ENCODE results near the gene SND1.

The SND1 gene

DNA sequence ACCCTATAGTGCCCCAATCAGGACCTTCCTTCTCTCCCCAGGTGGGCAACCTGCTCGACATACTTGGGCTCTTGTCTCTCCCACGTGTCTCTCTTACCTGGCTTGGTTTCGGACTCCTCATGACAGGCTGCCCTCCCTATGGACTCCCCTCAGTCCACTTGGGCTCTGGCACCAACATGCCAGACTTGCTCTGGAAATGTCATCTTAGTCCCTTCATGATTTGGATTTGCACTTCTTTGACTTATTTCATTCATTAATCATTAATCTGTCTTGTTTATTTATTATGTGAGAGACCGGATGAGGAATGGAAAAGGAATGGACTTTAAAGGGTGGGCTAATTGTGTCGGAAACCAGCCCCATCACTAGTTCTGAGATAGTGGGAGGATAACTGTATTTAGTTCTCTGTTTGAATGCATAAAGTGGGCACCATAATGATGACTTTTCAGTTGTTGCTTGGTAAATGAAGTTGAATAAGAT is 108.0 kb downstream of the SND1 start:
- Histone ChIP-seq H3K4me1 (ENCODE audit: insufficient read depth, low read length) (no peaks in the 10 kb centered on the region), H3K36me3 (ENCODE audit: insufficient read depth, low read length) (no peaks in the 10 kb centered on the region), H3K9me3 (ENCODE audit: low read length) (no peaks in the 10 kb centered on the region), H3K27ac (ENCODE audit: low read depth, low read length) (no peak overlapping the region), H3K27me3 (ENCODE audit: control insufficient read depth in 1 of 2, insufficient read depth in 2 of 2, low read length in 2 of 2) (no peaks in the 10 kb centered on the region), H3K9ac (ENCODE audit: low read length) (no peak overlapping the region), H3K4me3 (ENCODE audit: low read depth in 1 of 2, low read length in 2 of 2) (no peak overlapping the region)

DNA sequence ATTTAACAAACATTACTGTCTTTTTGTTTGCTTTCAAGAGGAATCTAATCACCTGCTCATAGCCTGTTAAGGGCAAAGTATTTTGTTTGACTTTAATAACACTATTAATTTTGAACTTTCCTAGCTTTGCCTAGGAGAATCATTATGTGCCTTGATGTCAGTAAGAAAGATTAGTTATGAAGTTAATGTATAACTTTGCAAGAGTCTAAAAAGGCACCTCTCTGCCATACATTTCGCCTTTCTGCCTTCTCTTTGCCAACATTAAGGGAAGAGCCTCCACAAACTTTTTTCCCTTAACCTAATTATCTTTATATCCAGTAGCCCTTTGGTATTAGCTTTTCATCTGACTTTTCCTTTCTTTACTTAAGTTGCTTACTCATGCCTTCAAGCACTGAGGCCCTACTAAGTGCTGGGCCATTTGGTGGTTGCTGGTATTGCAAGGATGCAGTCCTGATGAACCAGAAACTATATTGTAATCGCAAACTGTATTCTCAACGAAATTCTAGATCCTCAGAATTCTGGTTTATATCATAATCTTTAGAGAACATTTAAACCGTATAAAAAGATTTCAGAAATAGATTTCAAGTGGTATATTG is 108.5 kb downstream of the SND1 start:
- H3K27ac ChIP-seq (ENCODE audit: low read depth, low read length), result no peak overlapping the region
- no peak overlapping the region for H3K9ac ChIP-seq (ENCODE audit: low read length)
- H3K36me3 ChIP-seq (ENCODE audit: insufficient read depth, low read length), result no peaks in the 10 kb centered on the region
- no peaks in the 10 kb centered on the region for H3K27me3 ChIP-seq (ENCODE audit: control insufficient read depth in 1 of 2, insufficient read depth in 2 of 2, low read length in 2 of 2)
- H3K9me3 ChIP-seq (ENCODE audit: low read length), result no peaks in the 10 kb centered on the region
- H3K4me3 ChIP-seq (ENCODE audit: low read depth in 1 of 2, low read length in 2 of 2), result no peak overlapping the region
- H3K4me1 ChIP-seq (ENCODE audit: insufficient read depth, low read length), result no peaks in the 10 kb centered on the region

DNA sequence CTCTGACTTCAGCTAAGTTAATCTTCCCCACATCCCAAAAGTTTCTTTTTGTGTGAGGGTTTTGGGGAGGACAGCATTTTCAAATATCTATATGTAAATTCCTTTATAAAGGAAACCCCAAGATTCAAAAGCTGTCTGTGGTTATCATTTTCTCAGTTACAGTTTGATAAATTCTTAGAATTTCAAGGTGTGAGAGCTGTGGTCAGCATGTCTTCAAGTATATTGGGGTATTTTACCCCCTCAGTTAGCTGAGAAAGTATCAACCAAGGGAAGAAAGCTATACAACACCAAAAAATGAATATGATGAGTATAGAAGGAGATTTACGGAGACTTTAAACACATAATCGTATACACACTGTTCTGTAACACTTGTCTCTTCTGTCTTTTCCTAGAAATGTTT is 109.2 kb downstream of the SND1 start:
- H3K36me3 ChIP-seq (ENCODE audit: insufficient read depth, low read length), result no peaks in the 10 kb centered on the region
- H3K9ac ChIP-seq (ENCODE audit: low read length), result no peak overlapping the region
- no peaks in the 10 kb centered on the region for H3K27me3 ChIP-seq (ENCODE audit: control insufficient read depth in 1 of 2, insufficient read depth in 2 of 2, low read length in 2 of 2)
- no peaks in the 10 kb centered on the region for H3K9me3 ChIP-seq (ENCODE audit: low read length)
- no peak overlapping the region for H3K27ac ChIP-seq (ENCODE audit: low read depth, low read length)
- H3K4me1 ChIP-seq (ENCODE audit: insufficient read depth, low read length), result no peaks in the 10 kb centered on the region
- H3K4me3 ChIP-seq (ENCODE audit: low read depth in 1 of 2, low read length in 2 of 2), result no peak overlapping the region

DNA sequence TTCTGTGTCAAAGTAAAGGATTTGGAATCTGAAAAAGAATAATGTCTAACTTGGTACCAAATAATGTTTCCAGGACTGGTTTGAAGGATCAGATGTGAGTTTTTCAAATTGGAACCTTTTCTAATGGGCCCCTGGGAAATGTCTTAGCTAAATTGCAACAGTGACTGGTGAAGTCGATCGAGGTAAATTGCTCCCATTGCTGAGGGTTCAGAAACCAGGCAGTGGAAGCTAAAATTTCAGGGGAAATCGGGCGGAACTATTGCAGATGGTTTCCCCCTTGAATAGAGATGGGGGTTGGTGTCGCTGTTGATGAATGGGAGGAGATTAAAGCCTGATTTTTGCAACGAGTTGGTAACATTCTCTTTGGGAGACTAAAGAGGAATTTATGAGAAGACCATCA is 112.7 kb downstream of the SND1 start:
- Histone ChIP-seq H3K27me3 (ENCODE audit: control insufficient read depth in 1 of 2, insufficient read depth in 2 of 2, low read length in 2 of 2) (no peaks in the 10 kb centered on the region), H3K27ac (ENCODE audit: low read depth, low read length) (no peak overlapping the region), H3K4me1 (ENCODE audit: insufficient read depth, low read length) (peaks cover 14% of the 10 kb centered on the region), H3K36me3 (ENCODE audit: insufficient read depth, low read length) (no peaks in the 10 kb centered on the region), H3K4me3 (ENCODE audit: low read depth in 1 of 2, low read length in 2 of 2) (no peak overlapping the region), H3K9ac (ENCODE audit: low read length) (no peak overlapping the region), H3K9me3 (ENCODE audit: low read length) (no peaks in the 10 kb centered on the region)

DNA sequence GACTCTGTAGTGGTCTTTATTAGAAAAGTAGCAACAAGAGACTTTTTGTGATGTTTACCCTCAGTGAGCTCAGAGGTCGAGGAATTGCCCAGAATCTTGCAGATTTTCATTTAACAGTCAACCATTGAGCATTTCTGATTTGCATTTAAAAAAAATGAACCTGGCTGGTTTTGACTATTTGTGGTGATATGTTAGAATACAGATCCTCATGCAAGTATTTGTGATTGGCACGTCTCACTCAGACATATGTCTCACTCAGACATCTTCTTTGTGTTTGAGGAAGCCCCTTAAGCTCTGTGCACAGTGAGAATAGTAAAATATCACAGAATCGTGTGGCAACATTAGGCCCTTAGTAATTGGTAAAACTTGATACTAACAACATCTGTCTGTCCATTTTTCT is 113.2 kb downstream of the SND1 start:
- Histone ChIP-seq H3K27me3 (ENCODE audit: control insufficient read depth in 1 of 2, insufficient read depth in 2 of 2, low read length in 2 of 2) (no peaks in the 10 kb centered on the region), H3K4me3 (ENCODE audit: low read depth in 1 of 2, low read length in 2 of 2) (no peak overlapping the region), H3K36me3 (ENCODE audit: insufficient read depth, low read length) (no peaks in the 10 kb centered on the region), H3K9ac (ENCODE audit: low read length) (no peak overlapping the region), H3K4me1 (ENCODE audit: insufficient read depth, low read length) (peaks cover 14% of the 10 kb centered on the region), H3K9me3 (ENCODE audit: low read length) (no peaks in the 10 kb centered on the region), H3K27ac (ENCODE audit: low read depth, low read length) (no peak overlapping the region)

DNA sequence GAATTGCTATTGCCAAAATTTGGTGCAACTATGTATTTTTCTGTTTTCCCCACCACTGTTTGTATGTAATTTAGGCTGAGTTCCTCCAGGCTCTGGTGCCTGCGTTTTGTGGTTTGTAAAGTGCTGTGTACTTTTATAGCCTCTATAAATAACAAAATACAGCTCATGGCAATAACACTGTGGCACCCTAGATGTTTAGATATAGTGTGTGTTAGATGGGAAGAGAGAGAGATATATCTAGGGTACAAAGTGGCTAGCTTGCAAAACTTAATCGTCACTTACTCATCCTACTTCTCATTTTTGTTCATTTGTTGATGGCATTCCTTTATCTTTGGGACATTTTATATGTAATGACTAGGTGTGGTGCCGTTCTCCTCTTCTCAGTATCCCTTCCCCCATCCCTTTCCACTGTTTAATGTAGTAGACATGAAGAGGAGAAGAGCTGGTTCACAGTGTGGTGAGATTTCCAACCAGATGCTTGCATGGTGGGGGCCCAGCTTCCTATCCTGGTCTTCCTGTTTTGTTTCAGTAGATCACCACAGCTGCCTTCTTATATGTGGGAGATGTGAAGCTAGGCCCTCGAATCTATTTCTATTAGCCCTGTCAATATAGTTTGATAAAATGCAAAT is 115.0 kb downstream of the SND1 start:
- Histone ChIP-seq H3K9me3 (ENCODE audit: low read length) (no peaks in the 10 kb centered on the region), H3K4me3 (ENCODE audit: low read depth in 1 of 2, low read length in 2 of 2) (no peak overlapping the region), H3K27me3 (ENCODE audit: control insufficient read depth in 1 of 2, insufficient read depth in 2 of 2, low read length in 2 of 2) (no peaks in the 10 kb centered on the region), H3K9ac (ENCODE audit: low read length) (no peak overlapping the region), H3K27ac (ENCODE audit: low read depth, low read length) (no peak overlapping the region), H3K36me3 (ENCODE audit: insufficient read depth, low read length) (no peaks in the 10 kb centered on the region), H3K4me1 (ENCODE audit: insufficient read depth, low read length) (peaks cover 21% of the 10 kb centered on the region)

DNA sequence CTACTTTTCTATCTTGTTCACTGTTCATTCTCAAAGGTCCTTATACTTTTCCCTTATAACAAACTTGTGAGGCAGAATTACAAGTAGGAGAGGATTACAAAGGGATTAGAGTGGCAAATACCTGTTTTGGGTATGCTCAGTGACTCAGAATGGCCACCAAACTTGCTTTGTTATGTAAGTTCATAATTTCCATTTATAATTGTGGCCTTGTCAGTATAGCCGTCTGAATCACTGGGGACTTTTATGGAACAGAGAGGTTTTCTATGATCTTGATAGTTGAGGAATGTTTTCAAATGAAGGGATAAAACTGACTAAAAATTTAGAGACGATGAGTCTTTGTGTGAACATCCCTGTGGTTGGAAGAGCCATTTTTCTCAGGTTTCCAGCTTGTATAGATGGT is 116.2 kb downstream of the SND1 start:
- Histone ChIP-seq H3K9me3 (ENCODE audit: low read length) (no peaks in the 10 kb centered on the region), H3K4me1 (ENCODE audit: insufficient read depth, low read length) (peaks cover 21% of the 10 kb centered on the region), H3K27ac (ENCODE audit: low read depth, low read length) (no peak overlapping the region), H3K27me3 (ENCODE audit: control insufficient read depth in 1 of 2, insufficient read depth in 2 of 2, low read length in 2 of 2) (no peaks in the 10 kb centered on the region), H3K4me3 (ENCODE audit: low read depth in 1 of 2, low read length in 2 of 2) (no peak overlapping the region), H3K9ac (ENCODE audit: low read length) (no peak overlapping the region), H3K36me3 (ENCODE audit: insufficient read depth, low read length) (no peaks in the 10 kb centered on the region)

DNA sequence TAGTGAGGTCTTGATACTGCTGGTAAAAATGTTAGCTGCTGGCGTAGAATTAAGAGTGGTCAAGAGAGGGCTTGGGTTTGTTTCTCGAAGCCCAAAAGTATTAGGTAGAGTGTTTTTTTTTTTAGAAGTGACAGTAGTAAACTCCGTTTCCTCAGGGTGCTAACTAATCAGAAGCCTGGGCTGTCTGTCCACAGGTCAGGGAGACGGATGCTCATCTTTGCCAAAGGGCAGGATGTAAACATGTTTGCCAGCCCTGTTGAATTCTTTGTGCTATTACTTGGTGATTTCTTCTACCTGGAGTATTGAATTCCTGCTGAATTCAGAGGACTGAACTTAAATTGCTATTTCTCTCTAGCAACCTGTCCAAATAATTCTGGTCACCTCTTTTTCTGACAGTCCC is 117.1 kb downstream of the SND1 start:
- Histone ChIP-seq H3K9ac (ENCODE audit: low read length) (no peak overlapping the region), H3K27me3 (ENCODE audit: control insufficient read depth in 1 of 2, insufficient read depth in 2 of 2, low read length in 2 of 2) (no peaks in the 10 kb centered on the region), H3K9me3 (ENCODE audit: low read length) (no peaks in the 10 kb centered on the region), H3K4me3 (ENCODE audit: low read depth in 1 of 2, low read length in 2 of 2) (no peak overlapping the region), H3K4me1 (ENCODE audit: insufficient read depth, low read length) (peaks cover 21% of the 10 kb centered on the region), H3K36me3 (ENCODE audit: insufficient read depth, low read length) (no peaks in the 10 kb centered on the region), H3K27ac (ENCODE audit: low read depth, low read length) (no peak overlapping the region)

DNA sequence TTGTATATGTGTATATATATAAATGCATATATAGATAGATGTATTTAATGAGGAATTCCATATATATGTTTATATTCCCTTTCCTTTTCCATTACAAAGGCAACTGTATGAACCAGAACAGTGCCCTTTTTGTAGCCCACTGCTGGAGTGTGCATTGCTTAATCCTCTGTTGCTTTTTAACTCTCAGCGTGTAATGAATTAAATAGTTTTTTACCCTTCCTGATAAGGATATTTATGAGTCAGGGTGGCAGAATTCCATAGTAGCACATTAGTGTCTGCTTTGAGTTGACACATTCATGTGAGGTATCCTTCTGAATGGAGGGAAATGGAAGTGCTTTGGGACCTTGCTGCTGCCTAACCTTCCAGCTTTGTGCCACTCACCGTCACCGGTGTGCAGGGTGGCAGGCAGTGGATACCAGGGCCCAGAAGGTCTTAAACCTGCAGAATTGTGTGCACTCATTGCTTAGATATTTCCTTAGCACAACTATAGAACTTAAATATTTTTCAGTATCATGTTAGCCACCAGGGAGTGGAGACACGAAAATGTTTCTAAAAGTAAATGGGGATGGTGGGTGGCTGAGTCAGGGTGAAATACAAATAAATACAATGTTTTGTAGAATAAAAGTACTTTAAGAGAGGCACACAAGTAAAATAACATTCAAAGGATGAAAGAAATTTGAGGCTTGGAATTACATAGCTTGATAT is 117.9 kb downstream of the SND1 start:
- Histone ChIP-seq H3K9me3 (ENCODE audit: low read length) (no peaks in the 10 kb centered on the region), H3K4me3 (ENCODE audit: low read depth in 1 of 2, low read length in 2 of 2) (no peak overlapping the region), H3K9ac (ENCODE audit: low read length) (no peak overlapping the region), H3K27me3 (ENCODE audit: control insufficient read depth in 1 of 2, insufficient read depth in 2 of 2, low read length in 2 of 2) (no peaks in the 10 kb centered on the region), H3K27ac (ENCODE audit: low read depth, low read length) (no peak overlapping the region), H3K4me1 (ENCODE audit: insufficient read depth, low read length) (peaks cover 21% of the 10 kb centered on the region), H3K36me3 (ENCODE audit: insufficient read depth, low read length) (no peaks in the 10 kb centered on the region)

DNA sequence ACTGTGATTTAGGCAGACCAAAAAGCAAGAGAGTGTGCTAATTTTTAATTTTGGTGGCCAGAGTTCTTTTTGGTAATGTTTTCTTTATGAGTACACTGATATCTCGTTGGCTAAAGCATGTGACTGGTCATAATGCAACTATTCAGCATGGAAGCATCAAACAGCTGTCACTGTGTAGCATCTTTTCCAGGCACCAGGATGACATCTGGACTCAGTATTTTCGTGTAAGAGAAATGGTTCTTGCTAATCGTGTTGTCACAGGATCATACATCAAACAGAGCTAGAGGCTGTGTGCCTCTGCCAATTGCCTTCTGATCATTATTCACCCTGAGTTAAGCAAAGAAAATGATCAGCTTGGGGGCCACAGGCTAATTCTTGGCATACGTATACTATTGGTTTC is 118.9 kb downstream of the SND1 start:
- Histone ChIP-seq H3K4me3 (ENCODE audit: low read depth in 1 of 2, low read length in 2 of 2) (no peak overlapping the region), H3K9ac (ENCODE audit: low read length) (no peak overlapping the region), H3K4me1 (ENCODE audit: insufficient read depth, low read length) (peaks cover 21% of the 10 kb centered on the region), H3K27me3 (ENCODE audit: control insufficient read depth in 1 of 2, insufficient read depth in 2 of 2, low read length in 2 of 2) (no peaks in the 10 kb centered on the region), H3K9me3 (ENCODE audit: low read length) (no peaks in the 10 kb centered on the region), H3K27ac (ENCODE audit: low read depth, low read length) (no peak overlapping the region), H3K36me3 (ENCODE audit: insufficient read depth, low read length) (no peaks in the 10 kb centered on the region)

DNA sequence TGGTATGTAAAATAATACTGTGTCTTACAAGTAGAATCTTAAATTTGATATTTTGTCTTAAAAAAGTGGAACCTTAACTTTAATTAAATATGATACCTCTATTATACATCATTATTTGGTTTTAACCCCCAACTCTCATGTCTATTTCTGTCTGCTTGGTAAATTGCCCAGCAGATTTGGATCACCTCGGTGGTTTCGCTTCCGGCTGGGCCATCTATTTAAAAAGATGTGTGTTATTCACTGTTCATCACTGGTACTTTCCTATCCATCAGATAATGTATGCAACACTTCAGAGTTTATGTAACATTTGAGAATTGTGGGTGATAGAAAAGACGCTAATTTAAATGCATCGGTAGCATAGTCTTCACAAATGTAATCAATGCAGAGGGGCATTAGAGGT is 119.7 kb downstream of the SND1 start:
- H3K4me1 ChIP-seq (ENCODE audit: insufficient read depth, low read length), result peaks cover 21% of the 10 kb centered on the region
- H3K4me3 ChIP-seq (ENCODE audit: low read depth in 1 of 2, low read length in 2 of 2), result no peak overlapping the region
- H3K27me3 ChIP-seq (ENCODE audit: control insufficient read depth in 1 of 2, insufficient read depth in 2 of 2, low read length in 2 of 2), result no peaks in the 10 kb centered on the region
- no peaks in the 10 kb centered on the region for H3K9me3 ChIP-seq (ENCODE audit: low read length)
- no peak overlapping the region for H3K9ac ChIP-seq (ENCODE audit: low read length)
- H3K36me3 ChIP-seq (ENCODE audit: insufficient read depth, low read length), result no peaks in the 10 kb centered on the region
- H3K27ac ChIP-seq (ENCODE audit: low read depth, low read length), result no peak overlapping the region

Measured in muscle layer of colon (tissue), 2 donors.